ENCODE data around the gene GSTM3. TPM values are rescaled to one million over a fixed set of nuclear protein-coding genes. Genes with fewer than 3 reads are reported as not detected.

The GSTM3 gene
- total RNA-seq, 1 donor from 2014 or later: 0.55 TPM

DNA sequence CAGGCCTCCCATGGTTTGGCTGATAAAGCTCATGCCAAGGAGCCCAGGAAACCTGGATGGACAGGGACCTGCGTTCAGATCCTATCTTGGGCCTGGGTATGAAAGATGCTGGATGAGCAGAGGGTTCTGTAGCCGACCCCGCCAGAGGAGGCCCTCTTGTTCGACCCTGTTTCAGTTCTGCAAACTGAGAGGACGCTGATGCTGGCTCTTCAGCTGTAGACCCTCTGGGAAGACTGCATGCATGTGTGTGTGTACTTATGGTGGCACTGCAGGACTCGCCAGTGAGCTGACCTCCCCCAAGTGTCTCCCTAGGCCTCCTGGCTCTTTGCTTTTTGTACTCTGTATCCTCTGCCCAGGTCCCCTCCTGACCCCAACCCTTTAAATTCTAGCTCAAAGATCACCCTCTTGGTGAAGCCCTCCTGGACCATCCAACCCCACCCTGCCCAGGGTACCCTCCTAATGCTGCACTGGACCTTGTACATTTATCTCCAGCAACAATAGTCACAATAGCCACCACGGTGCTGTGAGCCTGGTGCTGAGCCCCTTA, 21.3 kb upstream of the GSTM3 start:
- Mint-ChIP-seq H3K9me3 (no peaks in the 10 kb centered on the region), H3K4me3 (no peak overlapping the region), H3K36me3 (ENCODE audit: low read depth) (no peaks in the 10 kb centered on the region), H3K27ac (no peak overlapping the region), H3K4me1 (no peaks in the 10 kb centered on the region), H3K27me3 (no peaks in the 10 kb centered on the region)
- POLR2A ChIA-PET: no interaction called here
- intact Hi-C loops (cut with micrococcal nuclease): no loop called here
- TF ChIP-seq, protein P1, sequence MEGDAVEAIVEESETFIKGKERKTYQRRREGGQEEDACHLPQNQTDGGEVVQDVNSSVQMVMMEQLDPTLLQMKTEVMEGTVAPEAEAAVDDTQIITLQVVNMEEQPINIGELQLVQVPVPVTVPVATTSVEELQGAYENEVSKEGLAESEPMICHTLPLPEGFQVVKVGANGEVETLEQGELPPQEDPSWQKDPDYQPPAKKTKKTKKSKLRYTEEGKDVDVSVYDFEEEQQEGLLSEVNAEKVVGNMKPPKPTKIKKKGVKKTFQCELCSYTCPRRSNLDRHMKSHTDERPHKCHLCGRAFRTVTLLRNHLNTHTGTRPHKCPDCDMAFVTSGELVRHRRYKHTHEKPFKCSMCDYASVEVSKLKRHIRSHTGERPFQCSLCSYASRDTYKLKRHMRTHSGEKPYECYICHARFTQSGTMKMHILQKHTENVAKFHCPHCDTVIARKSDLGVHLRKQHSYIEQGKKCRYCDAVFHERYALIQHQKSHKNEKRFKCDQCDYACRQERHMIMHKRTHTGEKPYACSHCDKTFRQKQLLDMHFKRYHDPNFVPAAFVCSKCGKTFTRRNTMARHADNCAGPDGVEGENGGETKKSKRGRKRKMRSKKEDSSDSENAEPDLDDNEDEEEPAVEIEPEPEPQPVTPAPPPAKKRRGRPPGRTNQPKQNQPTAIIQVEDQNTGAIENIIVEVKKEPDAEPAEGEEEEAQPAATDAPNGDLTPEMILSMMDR (IDR thresholded peaks at IDR 0.05): no peak
- ATAC-seq (ENCODE audit: low read depth) (no peak), DNase-seq (no peak)
- CTCF ChIA-PET: interaction anchor here (0.6 kb wide), 1 partner anchor 216 kb away, joined by 3 read pairs; no protein-coding TSS in a partner anchor

DNA sequence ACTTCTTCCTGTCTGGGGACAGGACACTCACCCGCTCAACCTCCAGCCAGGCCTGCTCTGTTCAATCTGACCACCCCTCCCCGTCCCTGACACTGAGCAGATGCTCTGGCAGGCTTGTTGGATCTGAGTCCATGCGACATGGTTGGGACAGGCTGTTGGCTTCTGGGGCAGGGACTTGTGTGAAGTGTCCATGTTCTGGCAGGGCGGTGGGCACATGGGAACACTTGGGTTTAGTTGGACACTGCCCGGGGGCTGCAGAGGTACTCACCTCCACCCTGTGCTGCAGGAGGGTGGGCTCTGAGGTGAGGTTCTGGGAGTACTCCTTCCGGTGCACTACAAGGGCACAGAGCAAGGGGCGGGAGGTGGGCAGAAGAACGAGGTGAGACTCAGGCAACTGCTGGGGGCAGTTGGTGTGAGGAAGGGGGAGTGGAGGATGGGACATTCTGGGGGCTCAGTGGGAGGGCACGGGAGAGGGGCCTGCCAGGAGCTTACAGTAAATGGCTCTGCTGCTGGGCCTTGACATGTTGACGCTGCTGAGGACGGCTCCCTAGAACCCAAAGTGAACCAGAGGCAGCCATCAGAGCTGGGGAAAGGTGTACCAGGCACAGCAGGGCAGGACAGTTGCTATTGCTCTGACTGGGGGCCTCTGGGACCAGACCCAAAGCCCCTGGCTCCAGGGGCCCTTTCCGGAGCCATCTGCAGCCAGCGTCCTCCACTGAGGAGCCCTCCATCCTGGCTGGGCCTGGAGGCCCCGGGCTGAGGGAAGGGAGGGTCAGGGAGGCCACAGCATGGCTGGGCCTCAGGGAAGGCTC, 20.6 kb upstream of the GSTM3 start:
- POLR2A ChIA-PET: no interaction called here

DNA sequence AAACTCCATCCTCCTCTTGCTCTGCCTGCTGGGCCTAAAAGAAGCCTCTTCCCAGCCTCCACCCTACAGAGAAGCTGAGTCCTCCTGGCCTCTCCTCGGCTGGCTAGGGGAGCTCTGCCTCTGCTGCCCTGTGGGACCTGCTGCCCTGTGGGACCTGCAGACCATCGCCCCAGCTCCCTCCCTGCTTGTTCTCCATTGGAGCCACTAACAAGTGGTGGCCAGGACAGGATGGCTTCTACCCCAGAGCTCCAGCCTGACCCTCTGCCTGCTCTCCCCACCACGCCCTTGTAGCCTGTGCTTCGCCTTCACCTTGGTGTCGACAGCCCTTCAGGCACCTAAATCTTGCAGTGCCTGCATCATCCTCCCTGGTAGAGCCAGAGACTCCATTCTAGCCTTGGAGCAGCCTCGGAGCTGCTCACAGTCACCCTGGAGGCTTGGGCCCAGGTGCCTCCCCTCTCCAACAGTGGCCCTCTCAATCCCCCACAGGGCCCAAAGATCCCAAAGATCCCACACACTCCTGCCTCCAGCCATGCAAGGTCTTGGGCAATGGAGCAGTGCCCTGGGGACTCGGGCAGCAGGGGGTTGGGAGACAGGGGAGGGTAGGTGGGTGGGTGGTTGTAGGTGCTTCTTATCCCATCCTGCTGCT, 19.9 kb upstream of the GSTM3 start:
- POLR2A ChIA-PET: no interaction called here
- no peak for ATAC-seq (ENCODE audit: low read depth)
- Mint-ChIP-seq H3K27ac (no peak overlapping the region), H3K4me3 (no peak overlapping the region), H3K4me1 (no peaks in the 10 kb centered on the region), H3K36me3 (ENCODE audit: low read depth) (no peaks in the 10 kb centered on the region), H3K27me3 (no peaks in the 10 kb centered on the region), H3K9me3 (no peaks in the 10 kb centered on the region)
- DNase-seq: no peak
- CTCF ChIA-PET: no interaction called here
- intact Hi-C loops (cut with micrococcal nuclease): no loop called here
- TF ChIP-seq, protein P1 (IDR thresholded peaks at IDR 0.05): no peak

More for the DNA sequence above, 20.6 kb upstream of the GSTM3 start:
- intact Hi-C loops (cut with micrococcal nuclease): no loop called here
- Mint-ChIP-seq H3K27ac (no peak overlapping the region), H3K4me3 (no peak overlapping the region), H3K27me3 (no peaks in the 10 kb centered on the region), H3K9me3 (no peaks in the 10 kb centered on the region), H3K4me1 (no peaks in the 10 kb centered on the region), H3K36me3 (ENCODE audit: low read depth) (no peaks in the 10 kb centered on the region)
- CTCF ChIA-PET: no interaction called here
- ATAC-seq (ENCODE audit: low read depth): no peak
- no peak for DNase-seq
- TF ChIP-seq, protein P1 (IDR thresholded peaks at IDR 0.05): no peak

- TF ChIP-seq, protein P1 (IDR thresholded peaks at IDR 0.05): no peak
- Mint-ChIP-seq H3K27me3 (no peaks in the 10 kb centered on the region), H3K9me3 (no peaks in the 10 kb centered on the region), H3K27ac (no peak overlapping the region), H3K4me1 (no peaks in the 10 kb centered on the region), H3K36me3 (ENCODE audit: low read depth) (no peaks in the 10 kb centered on the region), H3K4me3 (no peak overlapping the region)
- DNase-seq: no peak
- ChIA-PET POLR2A (no interaction called here), CTCF (no interaction called here)
- ATAC-seq (ENCODE audit: low read depth): no peak
- intact Hi-C loops (cut with micrococcal nuclease): no loop called here
Observed at GRCh38 chr1:109759513-109760334, 18.9 kb upstream of the GSTM3 start.
